K562 (cell line): ENCODE results near the gene TBXAS1. TPM values are rescaled to one million over a fixed set of nuclear protein-coding genes. Genes with fewer than 3 reads are reported as not detected.
A peak's percentile ranks its signal among the peaks of the same experiment; 100 is the strongest.

ENCODE experiments used
- BRCA1 ChIP-seq, 2 experiments: fragments of 450-650 bp in 1 of 2; sonication (generic) in 1 of 2; formaldehyde crosslinking in 1 of 2; IDR thresholded peaks; 2 replicates each; pipeline versions ENCODE4 v1.5.0 to v1.6.1; 2017 to 2020; ENCODE audit warnings: mild to moderate bottlenecking in 1 of 2, missing genetic modification reagents in 1 of 2
- KHSRP ChIP-seq: fragments of 450-650 bp; IDR thresholded peaks from 2 replicates; pipeline ENCODE4 v1.6.1; 2017
- MEIS2 ChIP-seq: fragments of 450-650 bp; IDR thresholded peaks from 2 replicates; pipeline ENCODE4 v1.6.1; 2014; ENCODE audit warnings: mild to moderate bottlenecking; ENCODE audit not compliant: partially characterized antibody
- MTA2 ChIP-seq: fragments of 450-650 bp; IDR thresholded peaks from 2 replicates; pipeline ENCODE4 v1.6.1; 2016; ENCODE audit warnings: low read depth
- NBN ChIP-seq: fragments of 450-650 bp; IDR thresholded peaks from 2 replicates; pipeline ENCODE4 v1.6.1; 2016; ENCODE audit warnings: low read depth, mild to moderate bottlenecking
- NR2C1 ChIP-seq, 2 experiments: fragments of 450-650 bp; IDR thresholded peaks; 2 replicates each; pipeline ENCODE4 v1.6.1; 2017; ENCODE audit warnings: mild to moderate bottlenecking in 2 of 2, antibody characterized with exemption in 1 of 2, inconsistent platforms in 1 of 2, missing compliant biosample characterization in 1 of 2, missing genetic modification characterization in 1 of 2
- POLR2A ChIP-seq: fragments of 450-650 bp; conservative IDR thresholded peaks from 2 replicates; pipeline ENCODE4 v1.6.1; 2016
- SIN3A ChIP-seq, 2 experiments: fragments of 150-350 bp in 1 of 2; IDR thresholded peaks; 2 replicates each; pipeline ENCODE4 v1.6.1; 2011 to 2016; ENCODE audit warnings: borderline replicate concordance in 2 of 2, low read depth in 2 of 2, low read length in 2 of 2, mild to moderate bottlenecking in 2 of 2, moderate library complexity in 2 of 2; ENCODE audit not compliant: control insufficient read depth in 1 of 2
- SMARCA5 ChIP-seq: fragments of 450-650 bp; IDR thresholded peaks from 2 replicates; pipeline ENCODE4 v1.6.1; 2016
- SRSF3 ChIP-seq: fragments of 200-400 bp; formaldehyde crosslinking; IDR thresholded peaks from 2 replicates; pipeline ENCODE4 v1.6.1; 2016; ENCODE audit warnings: mild to moderate bottlenecking, low read length, moderate library complexity; ENCODE audit not compliant: insufficient read depth
- TRIM24 ChIP-seq, 2 experiments: fragments of 450-650 bp; IDR thresholded peaks; 2 replicates each; pipeline ENCODE4 v1.6.1; 2016
- ZFP1 ChIP-seq: fragments of 450-650 bp; formaldehyde crosslinking; IDR thresholded peaks from 2 replicates; pipeline ENCODE4 v1.4.0; 2020; ENCODE audit warnings: mild to moderate bottlenecking, mixed read lengths
- ZFP30 ChIP-seq: fragments of 250-450 bp; sonication (Bioruptor Pico); IDR thresholded peaks from 2 replicates; pipeline ENCODE4 v1.8.0; 2022; ENCODE audit warnings: moderate library complexity, mild to moderate bottlenecking, inconsistent platforms, borderline replicate concordance
- ZNF124 ChIP-seq: sonication (generic); formaldehyde crosslinking; IDR thresholded peaks from 2 replicates; pipeline ENCODE4 v1.8.1; 2022; ENCODE audit warnings: missing genetic modification reagents
- ZNF23 ChIP-seq: fragments of 250-450 bp; sonication (Bioruptor Pico); IDR thresholded peaks from 2 replicates; pipeline ENCODE4 v1.4.0; 2020; ENCODE audit warnings: mild to moderate bottlenecking
- polyA plus RNA-seq, 8 experiments: library from polyadenylated mRNA; depleted of rRNA in 4 of 8; stranded (reverse) in 5 of 8; unstranded in 3 of 8; fragments of >200 nt; fragmentation: Nextera tagmentation in 2 of 8; fragmentation: Illumina TruSeq in 1 of 8; extraction: Ambion mirVana in 2 of 8; extraction: Trizol in 1 of 8; gene quantifications; 2 replicates each; pipeline versions ENCODE4 v1.2.1 to v1.2.3, GENCODE V29; 2011 to 2014; ENCODE audit warnings: inconsistent platforms in 1 of 8, missing spikeins in 1 of 8
- total RNA-seq, 7 experiments: library from RNA; depleted of rRNA in 6 of 7; stranded (reverse); fragments of >200 nt in 6 of 7; fragmentation: Illumina TruSeq in 2 of 7; extraction: Trizol in 2 of 7; gene quantifications; 2 replicates each; pipeline versions ENCODE4 v1.2.1 to v1.2.3, GENCODE V29; 2011 to 2021; ENCODE audit warnings: low replicate concordance in 1 of 7
- TF ChIP-seq, protein P1 (sequence below): sonication (generic); formaldehyde crosslinking; IDR thresholded peaks from 2 replicates; pipeline ENCODE4 v1.8.0; 2022; ENCODE audit warnings: missing genetic modification reagents, mild to moderate bottlenecking, moderate library complexity, borderline replicate concordance
- TF ChIP-seq, protein P2 (sequence below): fragments of 250-450 bp; sonication (Bioruptor Pico); IDR thresholded peaks from 2 replicates; pipeline ENCODE4 v1.4.0; 2020
- TF ChIP-seq, protein P3 (sequence below), 2 experiments: IDR thresholded peaks; 2 replicates each; pipeline ENCODE4 v1.6.1; 2011; ENCODE audit warnings: borderline replicate concordance in 1 of 2, control low read depth in 1 of 2, low read depth in 1 of 2, low read length in 1 of 2, mild to moderate bottlenecking in 1 of 2, mixed read lengths in 1 of 2, moderate library complexity in 1 of 2; ENCODE audit not compliant: insufficient read depth in 1 of 2, insufficient read length in 1 of 2, poor library complexity in 1 of 2, severe bottlenecking in 1 of 2; ENCODE audit errors: extremely low read depth in 1 of 2

The TBXAS1 gene
- total and polyA plus RNA-seq, 9 of the 15 experiments (the other 6 are each of a cell fraction or from before 2014, with no cell fraction given): 1.1 to 8.3 (median 1.9) TPM

DNA sequence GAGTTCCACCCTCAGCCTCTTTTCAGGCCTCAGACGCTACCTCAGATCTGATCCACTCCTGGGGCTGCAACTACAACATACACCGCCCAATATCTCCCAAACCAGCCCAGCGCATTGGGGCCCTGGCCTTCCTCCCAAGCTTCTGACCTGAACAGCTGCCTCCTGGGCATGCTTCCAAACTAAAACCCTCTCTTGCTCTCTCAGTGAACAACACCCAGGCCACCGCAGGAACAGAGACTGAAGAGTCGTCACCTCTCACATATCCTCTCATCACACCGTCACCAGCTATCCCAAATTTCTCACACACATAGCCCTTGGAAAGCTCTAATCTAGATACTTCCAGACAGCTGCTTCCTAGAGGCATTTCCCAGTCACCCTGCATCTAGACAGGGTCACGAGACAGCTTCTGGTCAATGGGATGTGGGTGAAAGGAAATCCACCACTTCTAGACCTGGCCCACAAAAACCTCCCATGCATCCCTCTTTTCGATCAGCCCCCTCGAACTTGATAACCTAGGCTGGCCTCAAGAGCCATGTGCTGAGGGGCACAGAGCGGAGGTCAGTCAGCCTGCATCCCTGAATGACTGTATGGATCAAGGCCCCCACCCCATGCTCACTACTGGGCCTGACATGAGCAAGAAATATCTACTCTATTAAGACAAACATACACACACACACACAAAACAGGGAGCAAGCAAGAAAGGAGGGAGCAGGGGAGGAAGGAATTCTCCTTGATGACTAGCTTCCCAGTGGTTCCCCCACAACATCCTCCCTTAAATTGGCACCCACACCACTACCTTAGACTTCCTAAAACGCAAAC lies 231.9 kb downstream of the TBXAS1 start (continued):
- TF ChIP-seq NR2C1 (IDR thresholded peaks at IDR 0.05) (no peak), NR2C1 (tag; IDR thresholded peaks at IDR 0.05) (no peak), ZFP30 (CRISPR knock-in tag) (no peak), POLR2A (no peak), NBN (0 out of 2 replicates have a peak, but pooled peaks have one; percentile 54), ZNF124 (CRISPR knock-in tag) (no peak), MEIS2 (no peak), ZNF23 (CRISPR knock-in tag) (no peak), MTA2 (no peak), ZFP1 (CRISPR knock-in tag) (no peak), KHSRP (no peak), SMARCA5 (no peak), SIN3A (IDR thresholded peaks at IDR 0.05; ENCODE audit: borderline replicate concordance in 2 of 2, control insufficient read depth in 1 of 2, low read depth in 2 of 2, low read length in 2 of 2) (no peak; a peak in 1 of 4 replicates), TRIM24 (IDR thresholded peaks at IDR 0.05) (0 out of 4 replicates have a peak, but pooled peaks of 1 of the 2 experiments have one; percentile 24), BRCA1 (IDR thresholded peaks at IDR 0.05) (no peak), BRCA1 (CRISPR knock-in tag; IDR thresholded peaks at IDR 0.05) (peak; percentile 90; the same call in 1 of the 2 replicates), SRSF3 (no peak)
- TF ChIP-seq, protein P1, sequence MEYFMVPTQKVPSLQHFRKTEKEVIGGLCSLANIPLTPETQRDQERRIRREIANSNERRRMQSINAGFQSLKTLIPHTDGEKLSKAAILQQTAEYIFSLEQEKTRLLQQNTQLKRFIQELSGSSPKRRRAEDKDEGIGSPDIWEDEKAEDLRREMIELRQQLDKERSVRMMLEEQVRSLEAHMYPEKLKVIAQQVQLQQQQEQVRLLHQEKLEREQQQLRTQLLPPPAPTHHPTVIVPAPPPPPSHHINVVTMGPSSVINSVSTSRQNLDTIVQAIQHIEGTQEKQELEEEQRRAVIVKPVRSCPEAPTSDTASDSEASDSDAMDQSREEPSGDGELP (CRISPR knock-in tag): peak; percentile 97
- TF ChIP-seq, protein P2, sequence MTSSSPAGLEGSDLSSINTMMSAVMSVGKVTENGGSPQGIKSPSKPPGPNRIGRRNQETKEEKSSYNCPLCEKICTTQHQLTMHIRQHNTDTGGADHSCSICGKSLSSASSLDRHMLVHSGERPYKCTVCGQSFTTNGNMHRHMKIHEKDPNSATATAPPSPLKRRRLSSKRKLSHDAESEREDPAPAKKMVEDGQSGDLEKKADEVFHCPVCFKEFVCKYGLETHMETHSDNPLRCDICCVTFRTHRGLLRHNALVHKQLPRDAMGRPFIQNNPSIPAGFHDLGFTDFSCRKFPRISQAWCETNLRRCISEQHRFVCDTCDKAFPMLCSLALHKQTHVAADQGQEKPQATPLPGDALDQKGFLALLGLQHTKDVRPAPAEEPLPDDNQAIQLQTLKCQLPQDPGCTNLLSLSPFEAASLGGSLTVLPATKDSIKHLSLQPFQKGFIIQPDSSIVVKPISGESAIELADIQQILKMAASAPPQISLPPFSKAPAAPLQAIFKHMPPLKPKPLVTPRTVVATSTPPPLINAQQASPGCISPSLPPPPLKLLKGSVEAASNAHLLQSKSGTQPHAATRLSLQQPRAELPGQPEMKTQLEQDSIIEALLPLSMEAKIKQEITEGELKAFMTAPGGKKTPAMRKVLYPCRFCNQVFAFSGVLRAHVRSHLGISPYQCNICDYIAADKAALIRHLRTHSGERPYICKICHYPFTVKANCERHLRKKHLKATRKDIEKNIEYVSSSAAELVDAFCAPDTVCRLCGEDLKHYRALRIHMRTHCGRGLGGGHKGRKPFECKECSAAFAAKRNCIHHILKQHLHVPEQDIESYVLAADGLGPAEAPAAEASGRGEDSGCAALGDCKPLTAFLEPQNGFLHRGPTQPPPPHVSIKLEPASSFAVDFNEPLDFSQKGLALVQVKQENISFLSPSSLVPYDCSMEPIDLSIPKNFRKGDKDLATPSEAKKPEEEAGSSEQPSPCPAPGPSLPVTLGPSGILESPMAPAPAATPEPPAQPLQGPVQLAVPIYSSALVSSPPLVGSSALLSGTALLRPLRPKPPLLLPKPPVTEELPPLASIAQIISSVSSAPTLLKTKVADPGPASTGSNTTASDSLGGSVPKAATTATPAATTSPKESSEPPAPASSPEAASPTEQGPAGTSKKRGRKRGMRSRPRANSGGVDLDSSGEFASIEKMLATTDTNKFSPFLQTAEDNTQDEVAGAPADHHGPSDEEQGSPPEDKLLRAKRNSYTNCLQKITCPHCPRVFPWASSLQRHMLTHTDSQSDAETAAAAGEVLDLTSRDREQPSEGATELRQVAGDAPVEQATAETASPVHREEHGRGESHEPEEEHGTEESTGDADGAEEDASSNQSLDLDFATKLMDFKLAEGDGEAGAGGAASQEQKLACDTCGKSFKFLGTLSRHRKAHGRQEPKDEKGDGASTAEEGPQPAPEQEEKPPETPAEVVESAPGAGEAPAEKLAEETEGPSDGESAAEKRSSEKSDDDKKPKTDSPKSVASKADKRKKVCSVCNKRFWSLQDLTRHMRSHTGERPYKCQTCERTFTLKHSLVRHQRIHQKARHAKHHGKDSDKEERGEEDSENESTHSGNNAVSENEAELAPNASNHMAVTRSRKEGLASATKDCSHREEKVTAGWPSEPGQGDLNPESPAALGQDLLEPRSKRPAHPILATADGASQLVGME (CRISPR knock-in tag): 0 out of 2 replicates have a peak, but pooled peaks have one; percentile 23
- TF ChIP-seq, protein P3, sequence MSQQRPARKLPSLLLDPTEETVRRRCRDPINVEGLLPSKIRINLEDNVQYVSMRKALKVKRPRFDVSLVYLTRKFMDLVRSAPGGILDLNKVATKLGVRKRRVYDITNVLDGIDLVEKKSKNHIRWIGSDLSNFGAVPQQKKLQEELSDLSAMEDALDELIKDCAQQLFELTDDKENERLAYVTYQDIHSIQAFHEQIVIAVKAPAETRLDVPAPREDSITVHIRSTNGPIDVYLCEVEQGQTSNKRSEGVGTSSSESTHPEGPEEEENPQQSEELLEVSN (IDR thresholded peaks at IDR 0.05; ENCODE audit: borderline replicate concordance in 1 of 2, extremely low read depth in 1 of 2, insufficient read depth in 1 of 2, insufficient read length in 1 of 2, low read depth in 1 of 2, low read length in 1 of 2, poor library complexity in 1 of 2, severe bottlenecking in 1 of 2): peak in 1 of 2 experiments; percentile 59
